Testis (tissue), 2 donors: ENCODE data around the gene STEAP3.

ENCODE experiments used
- CTCF ChIP-seq, 3 experiments: fragments of 450-650 bp in 2 of 3; fragments of 200-600 bp in 1 of 3; sonication (generic) in 1 of 3; IDR thresholded peaks; one replicate each; pipeline ENCODE4 v1.5.1; 2016 to 2019; ENCODE audit warnings: antibody characterized with exemption in 3 of 3, mild to moderate bottlenecking in 2 of 3, moderate library complexity in 1 of 3
- POLR2A ChIP-seq: fragments of 450-650 bp; IDR thresholded peaks from one replicate; pipeline ENCODE4 v1.6.1; 2017; ENCODE audit warnings: antibody characterized with exemption, mild to moderate bottlenecking, moderate library complexity

- TF ChIP-seq CTCF (IDR thresholded peaks at IDR 0.05): no peak
- no peak for TF ChIP-seq POLR2A
These were observed 5.1 kb upstream of the STEAP3 start for GRCh38 chr2:119218478-119219064.
